OCI-LY3 (cell line): ENCODE measurements around the gene RUFY1.

Source experiments
- H2AFZ ChIP-seq: fragments of 200-600, 300-600 bp; shearing (Covaris generic); 2 replicates; pipeline ENCODE4 v1.6.0; 2014; ENCODE audit warnings: antibody characterized with exemption, low read depth, low read length
- H3K27ac ChIP-seq: fragments of 200-600, 300-600 bp; sonication (generic); 2 replicates; pipeline ENCODE4 v1.5.1; 2014; ENCODE audit warnings: mild to moderate bottlenecking, low read length, moderate library complexity, mixed read lengths
- H3K27me3 ChIP-seq: fragments of 200-600, 300-600 bp; sonication (generic); 2 replicates; pipeline ENCODE4 v1.6.1; 2014; ENCODE audit warnings: low read depth, low read length, mixed read lengths
- H3K36me3 ChIP-seq: fragments of 200-600, 300-600 bp; sonication (generic); replicated peaks from 2 replicates; pipeline ENCODE3; 2014; ENCODE audit warnings: low read depth, low read length, mixed read lengths
- H3K4me1 ChIP-seq: fragments of 300-600, 200-600 bp; sonication (generic); 2 replicates; pipeline ENCODE4 v1.6.1; 2014; ENCODE audit warnings: low read length, mixed read lengths
- H3K4me2 ChIP-seq: fragments of 200-600, 300-600 bp; sonication (generic); 2 replicates; pipeline ENCODE4 v1.6.1; 2014; ENCODE audit warnings: low read length, mixed read lengths
- H3K4me3 ChIP-seq: fragments of 300-600, 200-600 bp; sonication (generic); 2 replicates; pipeline ENCODE4 v1.5.1; 2014; ENCODE audit warnings: antibody characterized with exemption, mild to moderate bottlenecking, low read length, moderate library complexity
- H3K79me2 ChIP-seq: fragments of 300-600, 200-600 bp; shearing (Covaris generic); 2 replicates; pipeline ENCODE4 v1.6.1; 2014; ENCODE audit warnings: mild to moderate bottlenecking, low read length, mixed read lengths
- H3K9ac ChIP-seq: fragments of 300-600, 200-600 bp; shearing (Covaris generic); 2 replicates; pipeline ENCODE4 v1.6.0; 2014; ENCODE audit warnings: mild to moderate bottlenecking, low read length, moderate library complexity
- H3K9me3 ChIP-seq: fragments of 200-600, 300-600 bp; shearing (Covaris generic); 2 replicates; pipeline ENCODE4 v1.6.1; 2014; ENCODE audit warnings: low read length, mixed read lengths; ENCODE audit not compliant: insufficient read depth
- H4K20me1 ChIP-seq: fragments of 200-600, 300-600 bp; sonication (generic); 2 replicates; pipeline ENCODE4 v1.6.1; 2016; ENCODE audit warnings: low read length, mixed read lengths; ENCODE audit not compliant: insufficient read depth
- EZH2phosphoT487 ChIP-seq: fragments of 200-600 bp; shearing (Covaris generic); IDR thresholded peaks from 2 replicates; pipeline ENCODE4 v1.6.1; 2018; ENCODE audit warnings: antibody characterized with exemption, mixed run types, low read depth
- TF ChIP-seq, protein P1 (sequence below): fragments of 200-600, 300-600 bp; sonication (generic); IDR thresholded peaks from 2 replicates; pipeline ENCODE4 v1.5.1; 2014; ENCODE audit warnings: antibody characterized with exemption, low read length, low read depth

The RUFY1 gene

DNA sequence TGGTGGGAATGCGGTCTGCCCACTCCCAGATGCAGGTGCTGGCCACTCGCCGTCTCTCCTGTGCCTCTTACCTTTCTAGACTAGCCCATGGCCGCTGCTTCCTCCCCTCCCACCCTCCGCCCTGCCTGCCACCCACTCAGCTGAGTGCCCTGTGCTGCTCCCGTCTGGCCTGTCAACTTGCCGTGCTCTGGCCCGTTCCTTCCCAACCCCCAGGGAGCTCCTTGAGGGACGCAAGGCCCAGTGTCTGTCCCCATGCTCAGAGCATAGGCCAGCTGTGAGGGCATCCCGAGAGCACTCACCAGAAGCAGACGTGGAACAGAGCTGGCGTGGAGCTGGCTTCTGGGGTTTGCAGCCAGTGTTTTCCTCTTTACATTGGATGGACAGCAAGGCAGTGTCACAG lies 53.0 kb downstream of the RUFY1 start:
- no peaks in the 10 kb centered on the region for H3K9me3 ChIP-seq
- no peak for TF ChIP-seq EZH2phosphoT487
- TF ChIP-seq, protein P1, sequence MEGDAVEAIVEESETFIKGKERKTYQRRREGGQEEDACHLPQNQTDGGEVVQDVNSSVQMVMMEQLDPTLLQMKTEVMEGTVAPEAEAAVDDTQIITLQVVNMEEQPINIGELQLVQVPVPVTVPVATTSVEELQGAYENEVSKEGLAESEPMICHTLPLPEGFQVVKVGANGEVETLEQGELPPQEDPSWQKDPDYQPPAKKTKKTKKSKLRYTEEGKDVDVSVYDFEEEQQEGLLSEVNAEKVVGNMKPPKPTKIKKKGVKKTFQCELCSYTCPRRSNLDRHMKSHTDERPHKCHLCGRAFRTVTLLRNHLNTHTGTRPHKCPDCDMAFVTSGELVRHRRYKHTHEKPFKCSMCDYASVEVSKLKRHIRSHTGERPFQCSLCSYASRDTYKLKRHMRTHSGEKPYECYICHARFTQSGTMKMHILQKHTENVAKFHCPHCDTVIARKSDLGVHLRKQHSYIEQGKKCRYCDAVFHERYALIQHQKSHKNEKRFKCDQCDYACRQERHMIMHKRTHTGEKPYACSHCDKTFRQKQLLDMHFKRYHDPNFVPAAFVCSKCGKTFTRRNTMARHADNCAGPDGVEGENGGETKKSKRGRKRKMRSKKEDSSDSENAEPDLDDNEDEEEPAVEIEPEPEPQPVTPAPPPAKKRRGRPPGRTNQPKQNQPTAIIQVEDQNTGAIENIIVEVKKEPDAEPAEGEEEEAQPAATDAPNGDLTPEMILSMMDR = no peak
- no peak overlapping the region for H3K4me2 ChIP-seq
- no peak overlapping the region for H3K9ac ChIP-seq
- H3K4me1 ChIP-seq = no peaks in the 10 kb centered on the region
- no peak overlapping the region for H3K4me3 ChIP-seq
- no peaks in the 10 kb centered on the region for H3K79me2 ChIP-seq
- H3K27me3 ChIP-seq = no peaks in the 10 kb centered on the region
- no peak overlapping the region for H2AFZ ChIP-seq
- H3K36me3 ChIP-seq = peaks cover 20% of the 10 kb centered on the region
- peaks cover 3% of the 10 kb centered on the region; the same call in 1 of the 2 replicates for H4K20me1 ChIP-seq
- H3K27ac ChIP-seq = no peak overlapping the region

DNA sequence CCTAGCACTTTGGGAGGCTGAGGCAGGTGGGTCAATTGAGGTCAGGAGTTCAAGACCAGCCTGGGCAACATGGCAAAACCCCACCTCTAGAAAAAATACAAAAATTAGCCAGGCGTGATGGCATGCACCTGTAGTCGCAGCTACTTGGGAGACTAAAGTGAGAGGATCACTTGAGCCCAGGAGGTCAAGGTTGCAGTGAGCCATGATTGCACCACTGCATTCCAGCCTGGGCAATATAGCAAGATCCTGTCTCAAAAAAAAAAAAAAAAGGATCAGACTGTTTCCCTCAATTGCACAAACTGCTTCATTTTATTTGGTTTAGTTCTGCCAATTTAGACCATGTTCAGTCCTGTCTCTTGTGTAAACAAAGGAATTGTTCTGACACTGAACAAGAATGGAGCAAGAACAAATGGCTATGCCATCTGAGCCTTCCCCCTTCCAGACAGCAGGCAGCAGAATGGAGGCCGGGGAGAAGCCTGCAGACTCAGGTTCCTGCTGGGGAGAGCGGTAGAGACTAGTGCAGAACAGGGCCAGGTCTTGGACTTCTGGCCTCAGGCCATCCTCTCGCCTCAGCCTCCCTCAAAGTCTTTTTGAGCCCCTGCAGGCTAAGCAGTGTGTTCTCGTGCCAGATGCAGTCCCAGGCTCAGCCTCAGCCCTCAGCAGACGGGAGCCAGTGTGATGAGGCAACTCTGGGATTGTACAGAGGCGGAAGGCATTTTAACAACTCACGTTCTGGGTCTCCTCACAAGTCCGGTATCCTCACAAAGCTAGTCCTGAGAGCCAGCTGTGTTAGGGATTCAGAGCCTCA lies 54.9 kb downstream of the RUFY1 start:
- Histone ChIP-seq H3K9me3 (no peaks in the 10 kb centered on the region), H2AFZ (no peak overlapping the region), H3K4me1 (no peaks in the 10 kb centered on the region), H3K9ac (no peak overlapping the region), H3K27me3 (no peaks in the 10 kb centered on the region), H3K4me2 (no peak overlapping the region), H3K4me3 (no peak overlapping the region), H4K20me1 (peaks cover 3% of the 10 kb centered on the region; the same call in 1 of the 2 replicates), H3K79me2 (no peaks in the 10 kb centered on the region), H3K27ac (no peak overlapping the region), H3K36me3 (peaks cover 24% of the 10 kb centered on the region)
- TF ChIP-seq EZH2phosphoT487 = no peak
- TF ChIP-seq, protein P1 = no peak

DNA sequence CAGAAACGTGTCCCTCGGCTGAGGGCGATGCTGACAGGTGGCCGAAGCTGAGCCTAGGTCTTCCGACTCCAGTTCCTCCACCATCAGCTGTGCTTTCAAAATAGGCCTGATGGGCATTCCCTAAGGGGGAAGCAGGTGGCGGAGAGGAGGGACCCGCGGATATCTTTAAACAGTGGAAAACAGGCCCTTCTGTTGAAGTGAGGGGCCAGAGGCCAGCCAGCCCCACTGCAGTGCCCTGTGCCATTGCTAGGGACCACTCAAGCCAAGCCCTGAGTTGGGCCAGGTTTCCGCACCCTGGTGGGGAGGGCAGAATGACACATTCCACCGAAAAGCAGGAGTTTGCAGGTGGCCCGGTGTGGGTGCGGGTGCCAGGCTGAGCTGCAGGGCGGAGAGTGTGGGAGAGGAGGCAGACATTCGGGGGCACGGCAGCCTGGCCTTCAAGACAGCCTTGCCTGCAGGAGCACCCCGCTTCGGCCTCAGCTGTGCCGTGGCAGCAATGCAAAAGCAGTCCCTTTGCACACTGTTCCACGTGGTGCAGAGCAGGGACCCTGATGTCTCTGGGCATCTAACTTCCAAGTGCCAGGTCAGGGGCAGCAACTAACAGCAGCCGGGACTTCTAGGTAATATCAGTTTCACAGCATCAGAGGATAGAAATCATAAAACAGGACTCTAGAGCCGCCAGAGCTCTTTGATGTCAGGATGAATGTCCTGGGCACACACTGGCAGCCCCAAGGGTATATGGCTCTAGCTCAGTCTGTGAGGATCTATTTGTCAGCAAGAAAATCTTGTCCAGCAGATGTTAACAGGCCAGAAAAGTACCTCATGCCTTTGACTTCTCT lies 55.9 kb downstream of the RUFY1 start:
- no peak overlapping the region for H3K27ac ChIP-seq
- H3K4me2 ChIP-seq = no peak overlapping the region

DNA sequence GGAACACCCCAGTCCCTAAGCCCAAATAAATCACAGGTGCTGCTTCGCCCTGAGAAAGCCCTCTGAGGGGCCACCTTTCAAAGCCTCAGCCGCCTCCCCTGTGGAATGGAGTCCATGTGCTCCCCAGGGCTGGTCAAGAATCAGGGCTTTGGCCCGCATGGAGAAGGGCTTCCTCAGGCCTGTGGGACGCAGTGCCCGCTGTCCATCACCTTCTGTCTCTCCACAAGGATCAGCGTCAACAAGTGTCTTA lies 56.5 kb downstream of the RUFY1 start:
- Histone ChIP-seq H3K36me3 (peaks cover 30% of the 10 kb centered on the region), H3K27me3 (no peaks in the 10 kb centered on the region), H3K9me3 (no peaks in the 10 kb centered on the region), H3K4me3 (no peak overlapping the region), H2AFZ (no peak overlapping the region), H3K4me2 (no peak overlapping the region), H3K9ac (no peak overlapping the region), H3K79me2 (no peaks in the 10 kb centered on the region), H3K4me1 (no peaks in the 10 kb centered on the region), H4K20me1 (peaks cover 13% of the 10 kb centered on the region), H3K27ac (no peak overlapping the region)
- TF ChIP-seq, protein P1 = no peak
- no peak for TF ChIP-seq EZH2phosphoT487

More for the DNA sequence above, 55.9 kb downstream of the RUFY1 start:
- TF ChIP-seq, protein P1 = no peak
- no peak for TF ChIP-seq EZH2phosphoT487
- Histone ChIP-seq H4K20me1 (peaks cover 8% of the 10 kb centered on the region; the same call in 1 of the 2 replicates), H2AFZ (no peak overlapping the region), H3K36me3 (peaks cover 27% of the 10 kb centered on the region), H3K27me3 (no peaks in the 10 kb centered on the region), H3K79me2 (no peaks in the 10 kb centered on the region), H3K4me3 (no peak overlapping the region), H3K9ac (no peak overlapping the region), H3K9me3 (no peaks in the 10 kb centered on the region), H3K4me1 (no peaks in the 10 kb centered on the region)
